Measurements from ENCODE around the gene PNP.
"Not testable (repeated sequence)": the region's sequence is repeated elsewhere in the genome, so short reads cannot be mapped to it uniquely, and the experiment has no call there.

PNP gene

GRCh38 chr14:20438664-20439063 is 30.5 kb upstream of the PNP start:
- no peak for DNase-seq (ENCODE audit: low read depth)
- in situ Hi-C loops (cut with HindIII; ENCODE audit: low sequenced_read_pairs): no loop called here
- TF ChIP-seq CTCF (IDR thresholded peaks at IDR 0.05; ENCODE audit: low read depth, low read length, missing control alignments): no peak
- no peak overlapping the region for H3K4me3 ChIP-seq (ENCODE audit: low read depth, low read length)

GRCh38 chr14:20440465-20440864 is 28.7 kb upstream of the PNP start:
- no peak for TF ChIP-seq CTCF (IDR thresholded peaks at IDR 0.05; ENCODE audit: low read depth, low read length, missing control alignments)
- DNase-seq (ENCODE audit: low read depth): no peak
- H3K4me3 ChIP-seq (ENCODE audit: low read depth, low read length): no peak overlapping the region
- in situ Hi-C loops (cut with HindIII; ENCODE audit: low sequenced_read_pairs): no loop called here

GRCh38 chr14:20440882-20441281 is 28.3 kb upstream of the PNP start:
- TF ChIP-seq CTCF (IDR thresholded peaks at IDR 0.05; ENCODE audit: low read depth, low read length, missing control alignments): no peak
- no peak overlapping the region for H3K4me3 ChIP-seq (ENCODE audit: low read depth, low read length)
- in situ Hi-C loops (cut with HindIII; ENCODE audit: low sequenced_read_pairs): no loop called here
- DNase-seq (ENCODE audit: low read depth): no peak

GRCh38 chr14:20441461-20441860 is 27.7 kb upstream of the PNP start:
- no peak for TF ChIP-seq CTCF (IDR thresholded peaks at IDR 0.05; ENCODE audit: low read depth, low read length, missing control alignments)
- in situ Hi-C loops (cut with HindIII; ENCODE audit: low sequenced_read_pairs): no loop called here
- H3K4me3 ChIP-seq (ENCODE audit: low read depth, low read length): no peak overlapping the region
- no peak for DNase-seq (ENCODE audit: low read depth)

DNA sequence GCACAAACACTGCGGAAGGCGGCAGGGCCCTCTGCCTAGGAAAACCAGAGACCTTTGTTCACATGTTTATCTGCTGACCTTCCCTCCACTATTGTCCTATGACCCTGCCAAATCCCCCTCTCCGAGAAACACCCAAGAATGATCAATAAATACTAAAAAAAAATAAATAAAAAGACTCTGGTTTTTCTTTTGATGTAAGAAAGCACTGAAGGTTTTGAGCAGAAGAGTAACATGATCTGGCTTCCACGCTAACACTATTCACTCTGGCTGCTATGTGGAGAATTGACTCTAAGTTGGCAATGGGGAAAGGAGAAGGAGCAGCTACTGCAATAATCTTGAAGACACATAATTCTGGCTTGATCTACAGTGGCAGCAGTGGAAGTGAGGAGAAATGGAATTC is 25.6 kb upstream of the PNP start:
- H3K4me3 ChIP-seq (ENCODE audit: low read depth, low read length); DNase-seq (ENCODE audit: low read depth); in situ Hi-C loops (cut with HindIII; ENCODE audit: low sequenced_read_pairs): not testable (repeated sequence)

DNA sequence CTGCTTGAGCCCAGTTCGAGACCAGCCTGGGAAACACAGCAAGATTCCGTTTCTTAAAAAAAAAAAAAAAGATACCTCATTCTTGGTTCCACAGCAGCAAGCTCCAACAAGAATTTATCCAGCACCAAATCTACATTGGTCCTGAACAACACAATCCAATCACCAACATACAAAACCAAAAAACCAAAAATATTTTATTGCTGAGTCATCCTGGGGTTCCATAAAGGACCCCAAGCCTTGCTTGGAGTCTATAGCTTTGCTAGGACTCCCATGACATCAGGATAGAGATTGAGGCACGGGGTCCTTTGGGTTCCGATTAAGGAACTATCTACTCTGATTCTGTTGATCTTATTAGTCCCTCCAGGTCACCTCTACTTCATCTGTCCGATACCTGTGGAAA is 22.3 kb upstream of the PNP start:
- TF ChIP-seq CTCF (IDR thresholded peaks at IDR 0.05; ENCODE audit: low read depth, low read length, missing control alignments): no peak
- DNase-seq (ENCODE audit: low read depth): no peak
- H3K4me3 ChIP-seq (ENCODE audit: low read depth, low read length): no peak overlapping the region
- in situ Hi-C loops (cut with HindIII; ENCODE audit: low sequenced_read_pairs): no loop called here

GRCh38 chr14:20452831-20453230 is 16.4 kb upstream of the PNP start:
- H3K4me3 ChIP-seq (ENCODE audit: low read depth, low read length); in situ Hi-C loops (cut with HindIII; ENCODE audit: low sequenced_read_pairs); DNase-seq (ENCODE audit: low read depth): not testable (repeated sequence)

Measured in astrocyte of the cerebellum (primary cell).